ENCODE measurements around the gene IGHMBP2.

IGHMBP2 gene

GRCh38 chr11:68913188-68913587, 9.5 kb downstream of the IGHMBP2 start:
- H3K4me1 ChIP-seq (ENCODE audit: control insufficient read depth, insufficient read depth, low read length), result no peaks in the 10 kb centered on the region
- peaks cover 23 to 86% of the 10 kb centered on the region in 2 experiments; a peak in 2 of 3 replicates for H3K36me3 ChIP-seq (ENCODE audit: control insufficient read depth in 2 of 2, insufficient read depth in 1 of 2, low read length in 2 of 2)
- CTCF ChIA-PET, result interaction anchor here (0.6 kb wide), 1 partner anchor 23 kb away, joined by 3 read pairs; no protein-coding TSS in a partner anchor
- TF ChIP-seq ZNF777 (tag by site-specific recombination; IDR thresholded peaks at IDR 0.05; ENCODE audit: borderline replicate concordance) (no peak), ZNF2 (tag by site-specific recombination; IDR thresholded peaks at IDR 0.05) (no peak), ATF2 (tag by site-specific recombination; IDR thresholded peaks at IDR 0.05; ENCODE audit: low read depth) (no peak), SCRT1 (tag by site-specific recombination; IDR thresholded peaks at IDR 0.05; ENCODE audit: borderline replicate concordance) (no peak), ZNF776 (tag by site-specific recombination; IDR thresholded peaks at IDR 0.05; ENCODE audit: borderline replicate concordance) (no peak), PRDM10 (tag by site-specific recombination; IDR thresholded peaks at IDR 0.05) (no peak), ZFP41 (tag by site-specific recombination; IDR thresholded peaks at IDR 0.05; ENCODE audit: borderline replicate concordance) (no peak), MEIS1 (CRISPR knock-in tag; IDR thresholded peaks at IDR 0.05; ENCODE audit: borderline replicate concordance) (no peak), ZBTB6 (tag by site-specific recombination; IDR thresholded peaks at IDR 0.05) (no peak), ZBTB26 (tag by site-specific recombination; optimal IDR thresholded peaks at IDR 0.05) (no peak), PATZ1 (tag by site-specific recombination; IDR thresholded peaks at IDR 0.05) (no peak), ZNF26 (tag by site-specific recombination; IDR thresholded peaks at IDR 0.05) (no peak), ZNF239 (tag by site-specific recombination; IDR thresholded peaks at IDR 0.05) (no peak), ZSCAN4 (tag by site-specific recombination; IDR thresholded peaks at IDR 0.05) (no peak), ZBTB21 (tag by site-specific recombination; IDR thresholded peaks at IDR 0.05) (no peak), PRDM2 (tag by site-specific recombination; IDR thresholded peaks at IDR 0.05; ENCODE audit: borderline replicate concordance) (no peak), ZNF610 (tag by site-specific recombination; IDR thresholded peaks at IDR 0.05; ENCODE audit: borderline replicate concordance) (no peak), ZNF324 (tag by site-specific recombination; IDR thresholded peaks at IDR 0.05) (no peak), ZNF266 (tag by site-specific recombination; IDR thresholded peaks at IDR 0.05; ENCODE audit: low read depth) (no peak)
- POLR2A ChIA-PET, result no interaction called here
- no peak overlapping the region for H3K4me3 ChIP-seq (ENCODE audit: low read depth, low read length)
- H3K9me3 ChIP-seq (ENCODE audit: control insufficient read depth, insufficient read depth, low read depth, low read length), result no peaks in the 10 kb centered on the region
- H3K27ac ChIP-seq (ENCODE audit: extremely low read depth, low read depth, low read length), result no peak overlapping the region
